Neuron (in vitro differentiated cells): ENCODE data around the gene CKAP5.

ENCODE experiments used
- H2AFZ ChIP-seq: one replicate; pipeline ENCODE4 v1.6.1; 2013; ENCODE audit warnings: low read depth, mild to moderate bottlenecking, inconsistent platforms, low read length, moderate library complexity
- H3K27me3 ChIP-seq: one replicate; pipeline ENCODE4 v1.6.1; 2013; ENCODE audit warnings: low read length; ENCODE audit not compliant: insufficient read depth
- H3K36me3 ChIP-seq: one replicate; pipeline ENCODE4 v1.6.1; 2013; ENCODE audit warnings: low read length; ENCODE audit not compliant: insufficient read depth
- H3K4me1 ChIP-seq: one replicate; pipeline ENCODE4 v1.6.1; 2013; ENCODE audit warnings: low read length; ENCODE audit not compliant: insufficient read depth
- H3K4me3 ChIP-seq: 2 replicates; pipeline ENCODE4 v1.5.1; 2013; ENCODE audit warnings: mild to moderate bottlenecking, low read length, moderate library complexity
- H3K9me3 ChIP-seq: one replicate; pipeline ENCODE4 v1.6.1; 2013; ENCODE audit warnings: low read length

The CKAP5 gene

DNA sequence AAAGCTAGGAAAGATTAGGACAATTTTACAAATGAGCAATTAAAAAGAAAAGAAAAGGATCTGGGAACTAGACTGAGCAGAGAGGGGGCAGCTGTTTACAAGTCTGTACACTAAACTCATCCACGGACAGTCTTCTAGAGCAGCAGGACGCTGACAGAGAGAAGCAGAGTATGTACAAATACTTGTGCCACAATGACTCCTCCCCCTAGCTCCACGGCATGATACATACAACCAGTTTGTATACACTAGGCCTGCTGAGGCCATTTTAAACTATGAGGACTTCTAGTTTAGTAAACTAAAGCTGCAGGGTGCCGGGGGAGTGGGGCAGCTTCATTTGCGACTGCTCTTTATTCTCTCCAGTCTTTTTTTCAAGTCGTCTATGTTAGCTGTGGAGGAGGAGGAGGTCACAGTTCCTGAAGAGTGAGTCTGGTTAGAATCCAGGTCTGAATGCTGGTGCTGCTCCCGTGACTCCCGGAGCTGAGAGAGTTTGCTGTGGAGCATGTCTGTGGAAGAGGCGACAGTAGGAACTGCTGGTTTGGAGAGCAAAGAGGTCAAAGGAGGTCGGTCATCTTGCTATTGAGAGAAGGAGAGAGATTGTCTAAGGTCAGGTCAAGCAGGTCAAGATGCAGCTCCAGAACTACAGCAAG, 102.3 kb downstream of the CKAP5 start:
- Histone ChIP-seq H3K9me3 (no peaks in the 10 kb centered on the region), H3K27me3 (no peaks in the 10 kb centered on the region), H3K4me3 (no peak overlapping the region), H3K4me1 (no peaks in the 10 kb centered on the region), H3K36me3 (peaks cover 77% of the 10 kb centered on the region), H2AFZ (no peak overlapping the region)

GRCh38 chr11:46743043-46743442, 103.0 kb downstream of the CKAP5 start:
- Histone ChIP-seq H3K27me3 (no peaks in the 10 kb centered on the region), H3K9me3 (no peaks in the 10 kb centered on the region), H3K36me3 (peaks cover 74% of the 10 kb centered on the region), H3K4me1 (no peaks in the 10 kb centered on the region), H3K4me3 (no peak overlapping the region), H2AFZ (no peak overlapping the region)

DNA sequence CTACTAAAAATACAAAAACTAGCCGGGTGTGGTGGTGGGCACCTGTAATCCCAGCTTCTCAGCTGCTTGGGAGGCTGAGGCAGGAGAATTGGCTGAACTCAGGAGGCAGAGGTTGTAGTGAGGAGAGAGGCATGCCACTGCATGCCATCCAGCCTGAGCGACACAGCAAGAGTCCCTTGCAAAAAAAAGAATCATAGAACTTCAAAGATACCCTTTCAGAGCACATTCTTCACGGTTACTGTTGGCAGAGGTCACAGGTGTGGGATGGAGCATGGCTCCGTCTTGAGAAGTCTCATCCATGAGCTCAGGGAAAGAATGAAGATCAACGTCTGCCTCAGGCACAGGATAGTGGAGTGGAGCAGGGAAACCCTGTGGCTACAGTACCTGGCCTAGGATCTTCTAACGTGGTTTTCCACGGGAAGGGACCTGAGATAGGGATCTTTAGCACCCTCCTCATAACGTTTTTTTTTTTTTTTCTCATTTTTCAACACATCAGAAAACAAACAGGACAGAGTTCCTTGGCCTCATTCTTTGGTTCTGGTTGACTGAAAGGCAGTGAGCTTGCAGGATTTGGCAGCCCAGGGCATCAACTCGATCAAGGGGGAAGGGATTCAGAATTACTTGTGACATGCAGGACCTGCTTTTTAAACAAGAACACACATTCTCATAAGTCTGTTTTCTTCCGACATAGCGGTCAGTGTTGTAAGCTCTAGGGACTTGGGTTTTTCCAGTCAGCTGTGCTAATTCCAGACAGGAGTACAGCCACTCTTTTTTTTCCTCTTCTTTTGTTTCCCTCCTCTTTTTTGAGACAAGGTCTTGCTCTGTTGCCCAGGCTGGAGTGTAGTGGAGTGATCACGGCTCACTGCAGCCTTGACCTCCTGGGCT, 104.2 kb downstream of the CKAP5 start:
- H3K4me1 ChIP-seq, result no peaks in the 10 kb centered on the region
- H3K9me3 ChIP-seq, result no peaks in the 10 kb centered on the region
- H3K27me3 ChIP-seq, result no peaks in the 10 kb centered on the region
- H3K4me3 ChIP-seq, result no peak overlapping the region
- peaks cover 62% of the 10 kb centered on the region for H3K36me3 ChIP-seq
- no peak overlapping the region for H2AFZ ChIP-seq

DNA sequence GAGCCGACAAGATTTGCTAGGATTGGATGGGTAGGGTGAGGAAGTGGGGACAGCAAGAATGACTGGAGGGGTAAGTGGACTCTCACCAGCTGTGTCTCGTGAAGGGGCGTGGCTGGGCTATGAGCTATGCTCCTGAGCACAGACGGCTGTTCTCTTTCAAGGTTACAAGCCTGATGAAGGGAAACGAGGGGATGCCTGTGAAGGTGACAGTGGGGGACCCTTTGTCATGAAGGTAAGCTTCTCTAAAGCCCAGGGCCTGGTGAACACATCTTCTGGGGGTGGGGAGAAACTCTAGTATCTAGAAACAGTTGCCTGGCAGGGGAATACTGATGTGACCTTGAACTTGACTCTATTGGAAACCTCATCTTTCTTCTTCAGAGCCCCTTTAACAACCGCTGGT, 107.2 kb downstream of the CKAP5 start:
- Histone ChIP-seq H3K4me1 (no peaks in the 10 kb centered on the region), H2AFZ (no peak overlapping the region), H3K36me3 (peaks cover 33% of the 10 kb centered on the region), H3K4me3 (no peak overlapping the region), H3K9me3 (no peaks in the 10 kb centered on the region), H3K27me3 (no peaks in the 10 kb centered on the region)

DNA sequence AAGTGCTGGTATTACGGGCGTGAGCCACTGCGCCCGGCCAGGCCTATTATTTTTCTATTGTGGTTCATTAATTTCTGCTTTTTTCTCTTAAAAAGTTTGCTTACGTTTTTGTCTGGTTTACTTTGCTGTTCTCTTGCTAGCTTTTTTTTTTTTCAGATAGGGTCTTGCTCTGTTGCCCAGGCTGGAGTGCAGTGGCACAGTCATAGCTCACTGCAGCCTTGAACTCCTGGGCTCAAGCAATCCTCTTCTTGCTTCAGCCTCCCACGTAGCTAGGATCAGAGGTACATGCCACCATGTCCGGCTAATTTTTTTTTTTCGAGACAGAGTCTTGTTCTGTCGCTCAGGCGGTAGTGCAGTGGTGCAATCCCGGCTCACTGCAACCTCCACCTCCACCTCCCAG, 108.4 kb downstream of the CKAP5 start:
- H3K27me3 ChIP-seq, result no peaks in the 10 kb centered on the region
- no peaks in the 10 kb centered on the region for H3K4me1 ChIP-seq
- H3K9me3 ChIP-seq, result no peaks in the 10 kb centered on the region
- H3K36me3 ChIP-seq, result peaks cover 21% of the 10 kb centered on the region
- H3K4me3 ChIP-seq, result no peak overlapping the region
- no peak overlapping the region for H2AFZ ChIP-seq

DNA sequence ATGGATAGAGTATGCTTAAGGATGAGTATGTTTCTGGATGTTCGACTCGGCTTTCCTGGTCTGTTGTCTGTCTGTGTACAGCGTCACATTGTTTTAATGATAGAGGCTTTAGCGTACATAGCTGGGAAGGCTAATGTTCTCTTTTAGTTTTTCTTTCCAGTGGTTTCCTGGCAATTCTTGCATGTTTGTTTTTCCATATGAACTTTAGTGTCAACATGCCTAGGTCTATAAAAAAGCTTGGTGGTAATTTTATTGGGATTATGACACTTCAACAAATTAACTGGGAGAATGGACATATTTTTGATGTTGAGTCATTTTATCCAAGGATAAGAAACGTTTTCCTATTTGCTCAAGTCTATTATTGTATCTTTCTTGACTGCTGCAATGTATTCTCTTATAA, 109.5 kb downstream of the CKAP5 start:
- Histone ChIP-seq H2AFZ (no peak overlapping the region), H3K4me1 (no peaks in the 10 kb centered on the region), H3K9me3 (no peaks in the 10 kb centered on the region), H3K27me3 (no peaks in the 10 kb centered on the region), H3K4me3 (no peak overlapping the region), H3K36me3 (peaks cover 10% of the 10 kb centered on the region)

DNA sequence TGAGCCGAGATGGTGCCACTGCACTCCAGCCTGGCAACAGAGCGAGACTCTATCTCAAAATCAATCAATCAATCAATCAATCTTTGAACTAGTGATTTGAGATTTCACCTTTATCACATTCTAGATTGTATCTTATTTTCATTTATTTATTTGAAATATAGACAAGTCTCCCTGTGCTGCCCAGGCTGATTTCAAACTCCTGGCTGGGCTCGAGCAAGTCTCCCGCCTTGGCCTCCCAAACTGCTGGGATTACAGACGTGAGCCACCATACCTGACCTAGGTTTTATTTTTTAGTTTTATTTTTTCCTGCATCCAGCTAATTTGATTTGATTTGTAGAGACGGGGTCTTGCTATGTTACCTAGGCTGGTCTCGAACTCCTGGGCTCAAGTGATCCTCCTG, 109.9 kb downstream of the CKAP5 start:
- no peak overlapping the region for H2AFZ ChIP-seq
- no peaks in the 10 kb centered on the region for H3K27me3 ChIP-seq
- no peak overlapping the region for H3K4me3 ChIP-seq
- no peaks in the 10 kb centered on the region for H3K4me1 ChIP-seq
- peaks cover 7% of the 10 kb centered on the region for H3K36me3 ChIP-seq
- H3K9me3 ChIP-seq, result no peaks in the 10 kb centered on the region

DNA sequence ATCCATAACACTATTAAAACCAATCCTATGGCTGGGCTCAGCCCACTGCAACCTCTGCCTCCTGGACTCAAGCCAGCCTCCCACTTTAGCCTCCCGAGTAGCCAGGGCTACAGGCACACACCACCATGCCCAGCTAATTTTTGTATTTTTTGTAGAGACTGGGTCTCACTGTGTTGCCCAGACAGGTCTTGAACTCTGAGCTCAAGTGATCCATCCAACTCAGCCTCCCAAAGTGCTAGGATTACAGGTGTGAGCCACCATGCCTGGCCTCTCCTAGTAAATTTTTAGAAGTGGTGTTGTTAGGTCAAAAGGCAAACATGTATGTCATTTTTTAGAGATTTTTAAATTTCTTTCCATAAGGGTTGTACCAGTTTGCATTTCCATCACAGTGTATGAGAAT, 112.8 kb downstream of the CKAP5 start:
- Histone ChIP-seq H2AFZ (no peak overlapping the region), H3K36me3 (no peaks in the 10 kb centered on the region), H3K27me3 (no peaks in the 10 kb centered on the region), H3K4me3 (no peak overlapping the region), H3K9me3 (no peaks in the 10 kb centered on the region), H3K4me1 (no peaks in the 10 kb centered on the region)

GRCh38 chr11:46731545-46731944, 114.5 kb downstream of the CKAP5 start:
- H3K9me3 ChIP-seq, result no peaks in the 10 kb centered on the region
- no peaks in the 10 kb centered on the region for H3K4me1 ChIP-seq
- H3K4me3 ChIP-seq, result no peak overlapping the region
- no peak overlapping the region for H2AFZ ChIP-seq
- no peaks in the 10 kb centered on the region for H3K36me3 ChIP-seq
- H3K27me3 ChIP-seq, result no peaks in the 10 kb centered on the region

DNA sequence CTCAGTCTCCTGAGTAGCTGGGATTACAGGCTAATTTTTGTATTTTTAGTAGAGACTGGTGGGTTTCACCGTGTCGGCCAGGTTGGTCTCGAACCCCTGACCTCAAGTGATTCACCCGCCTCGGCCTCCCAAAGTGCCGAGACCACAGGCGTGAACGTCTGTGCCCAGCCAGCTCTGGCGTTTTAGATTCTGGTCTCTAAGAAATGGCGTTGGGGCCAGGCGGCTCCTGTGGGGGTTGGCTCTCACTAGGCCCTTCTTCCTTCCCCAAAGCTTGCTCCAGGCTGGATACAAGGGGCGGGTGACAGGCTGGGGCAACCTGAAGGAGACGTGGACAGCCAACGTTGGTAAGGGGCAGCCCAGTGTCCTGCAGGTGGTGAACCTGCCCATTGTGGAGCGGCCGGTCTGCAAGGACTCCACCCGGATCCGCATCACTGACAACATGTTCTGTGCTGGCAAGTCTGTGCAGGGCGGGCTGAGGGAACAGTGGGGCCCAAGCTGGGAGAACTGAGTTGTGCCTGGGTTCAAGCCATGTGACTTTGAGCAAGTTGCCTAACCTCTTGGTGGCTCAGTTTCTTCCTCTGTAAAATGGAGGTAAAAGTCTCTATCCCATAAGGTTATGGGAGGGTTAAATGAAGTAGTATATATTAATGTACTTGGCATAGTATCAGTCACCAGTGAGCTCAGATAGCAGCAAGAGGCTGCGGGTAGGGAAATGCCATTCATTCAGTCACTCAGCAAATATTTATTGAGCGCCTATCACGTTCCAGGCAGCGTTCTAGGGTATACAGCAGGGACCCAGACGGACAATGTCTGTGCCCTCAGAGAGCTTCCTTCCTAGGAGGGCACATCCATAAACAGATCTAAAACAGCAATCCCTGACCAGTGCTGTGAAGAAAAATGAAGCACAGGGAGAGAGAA, 116.7 kb downstream of the CKAP5 start:
- Histone ChIP-seq H3K4me3 (no peak overlapping the region), H3K4me1 (no peaks in the 10 kb centered on the region), H3K27me3 (no peaks in the 10 kb centered on the region), H3K36me3 (no peaks in the 10 kb centered on the region), H3K9me3 (no peaks in the 10 kb centered on the region), H2AFZ (no peak overlapping the region)

DNA sequence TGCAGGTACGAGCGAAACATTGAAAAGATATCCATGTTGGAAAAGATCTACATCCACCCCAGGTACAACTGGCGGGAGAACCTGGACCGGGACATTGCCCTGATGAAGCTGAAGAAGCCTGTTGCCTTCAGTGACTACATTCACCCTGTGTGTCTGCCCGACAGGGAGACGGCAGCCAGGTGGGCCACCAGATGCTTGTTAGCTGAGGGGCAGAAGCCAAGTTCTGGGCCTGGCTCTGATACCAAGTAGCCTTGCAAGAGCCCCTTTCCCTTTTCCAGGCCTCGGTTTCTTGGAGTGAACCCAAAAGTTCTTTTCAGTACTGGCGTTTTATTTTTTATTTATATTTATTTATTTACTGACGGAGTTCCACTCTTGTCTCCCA, 117.4 kb downstream of the CKAP5 start:
- H3K27me3 ChIP-seq, result no peaks in the 10 kb centered on the region
- H3K36me3 ChIP-seq, result no peaks in the 10 kb centered on the region
- no peaks in the 10 kb centered on the region for H3K9me3 ChIP-seq
- no peak overlapping the region for H3K4me3 ChIP-seq
- H2AFZ ChIP-seq, result no peak overlapping the region
- H3K4me1 ChIP-seq, result no peaks in the 10 kb centered on the region

GRCh38 chr11:46727952-46728658, 118.0 kb downstream of the CKAP5 start:
- Histone ChIP-seq H2AFZ (no peak overlapping the region), H3K36me3 (no peaks in the 10 kb centered on the region), H3K27me3 (no peaks in the 10 kb centered on the region), H3K4me1 (no peaks in the 10 kb centered on the region), H3K4me3 (no peak overlapping the region), H3K9me3 (no peaks in the 10 kb centered on the region)
